Neural progenitor cell (in vitro differentiated cells): Measurements from ENCODE around the gene ABHD4. TPM values are rescaled to one million over a fixed set of nuclear protein-coding genes. Genes with fewer than 3 reads are reported as not detected.
A peak's percentile ranks its signal among the peaks of the same experiment; 100 is the strongest.
"Not testable (repeated sequence)": the region's sequence is repeated elsewhere in the genome, so short reads cannot be mapped to it uniquely, and the experiment has no call there.

ENCODE experiments used
- DNase-seq: peaks from one replicate; pipeline ENCODE4 v3.0.0-alpha.2; 2016; ENCODE audit warnings: low spot score
- H2AFZ ChIP-seq: fragments of 200-600 bp; sonication (generic); replicated peaks from 2 replicates; pipeline ENCODE4 v1.6.1; 2016; ENCODE audit warnings: antibody characterized with exemption
- H3F3A ChIP-seq: fragments of 200-600 bp; sonication (generic); 2 replicates; pipeline ENCODE4 v1.6.1; 2016; ENCODE audit warnings: antibody characterized with exemption, low read depth
- H3K27ac ChIP-seq: fragments of 200-600 bp; sonication (generic); 2 replicates; pipeline ENCODE4 v1.5.1; 2016; ENCODE audit warnings: mild to moderate bottlenecking
- H3K27me3 ChIP-seq: fragments of 200-600 bp; sonication (generic); 2 replicates; pipeline ENCODE4 v1.6.1; 2016; ENCODE audit warnings: mild to moderate bottlenecking, moderate library complexity
- H3K36me3 ChIP-seq: fragments of 200-600 bp; sonication (generic); 2 replicates; pipeline ENCODE4 v1.5.1; 2016
- H3K4me1 ChIP-seq: fragments of 200-600 bp; sonication (generic); 2 replicates; pipeline ENCODE4 v1.6.1; 2016; ENCODE audit warnings: mixed run types
- H3K4me2 ChIP-seq: fragments of 200-600 bp; sonication (generic); 2 replicates; pipeline ENCODE4 v1.6.1; 2016
- H3K4me3 ChIP-seq: fragments of 200-600 bp; sonication (generic); 2 replicates; pipeline ENCODE4 v1.5.1; 2016
- H3K79me2 ChIP-seq: fragments of 200-600 bp; sonication (generic); 2 replicates; pipeline ENCODE4 v1.6.1; 2016; ENCODE audit warnings: low read depth
- H3K9ac ChIP-seq: fragments of 200-600 bp; sonication (generic); 2 replicates; pipeline ENCODE4 v1.6.1; 2016
- H3K9me3 ChIP-seq: fragments of 200-600 bp; sonication (generic); 2 replicates; pipeline ENCODE4 v1.5.1; 2016; ENCODE audit warnings: low read depth
- H4K20me1 ChIP-seq: fragments of 200-600 bp; sonication (generic); 2 replicates; pipeline ENCODE4 v1.6.1; 2016; ENCODE audit warnings: low read depth
- H3K27ac Mint-ChIP-seq: 3 replicates; pipeline ENCODE4 v1.8.0; 2021; ENCODE audit warnings: mixed read lengths
- H3K27me3 Mint-ChIP-seq: 2 replicates; pipeline ENCODE4 v1.8.0; 2022; ENCODE audit warnings: low read depth, mild to moderate bottlenecking, inconsistent platforms, moderate library complexity, mixed read lengths; ENCODE audit not compliant: insufficient read depth
- H3K36me3 Mint-ChIP-seq: 3 replicates; pipeline ENCODE4 v1.8.0; 2021; ENCODE audit warnings: mixed read lengths
- H3K4me1 Mint-ChIP-seq: 3 replicates; pipeline ENCODE4 v1.8.0; 2021; ENCODE audit warnings: mixed read lengths
- H3K4me3 Mint-ChIP-seq: 3 replicates; pipeline ENCODE4 v1.8.0; 2021; ENCODE audit warnings: mild to moderate bottlenecking, moderate library complexity, mixed read lengths
- H3K9me3 Mint-ChIP-seq: 3 replicates; pipeline ENCODE4 v1.8.0; 2020; ENCODE audit warnings: mixed read lengths
- CTCF ChIP-seq: fragments of 200-600 bp; sonication (generic); IDR thresholded peaks from 2 replicates; pipeline ENCODE4 v1.5.1; 2017; ENCODE audit warnings: antibody characterized with exemption, mild to moderate bottlenecking
- EZH2 ChIP-seq: fragments of 200-600 bp; sonication (generic); IDR thresholded peaks from 2 replicates; pipeline ENCODE4 v1.6.1; 2017; ENCODE audit warnings: antibody characterized with exemption, mild to moderate bottlenecking, moderate library complexity
- EZH2phosphoT487 ChIP-seq: fragments of 200-600 bp; sonication (generic); IDR thresholded peaks from 2 replicates; pipeline ENCODE4 v1.6.1; 2017; ENCODE audit warnings: antibody characterized with exemption
- total RNA-seq: library from RNA; depleted of rRNA; stranded (reverse); fragments of >200 nt; gene quantifications from 2 replicates; pipeline ENCODE4 v1.2.3, GENCODE V29; 2015; ENCODE audit warnings: low replicate concordance

ABHD4 gene
- total RNA-seq, 1 donor from 2014 or later: 9.3 TPM

DNA sequence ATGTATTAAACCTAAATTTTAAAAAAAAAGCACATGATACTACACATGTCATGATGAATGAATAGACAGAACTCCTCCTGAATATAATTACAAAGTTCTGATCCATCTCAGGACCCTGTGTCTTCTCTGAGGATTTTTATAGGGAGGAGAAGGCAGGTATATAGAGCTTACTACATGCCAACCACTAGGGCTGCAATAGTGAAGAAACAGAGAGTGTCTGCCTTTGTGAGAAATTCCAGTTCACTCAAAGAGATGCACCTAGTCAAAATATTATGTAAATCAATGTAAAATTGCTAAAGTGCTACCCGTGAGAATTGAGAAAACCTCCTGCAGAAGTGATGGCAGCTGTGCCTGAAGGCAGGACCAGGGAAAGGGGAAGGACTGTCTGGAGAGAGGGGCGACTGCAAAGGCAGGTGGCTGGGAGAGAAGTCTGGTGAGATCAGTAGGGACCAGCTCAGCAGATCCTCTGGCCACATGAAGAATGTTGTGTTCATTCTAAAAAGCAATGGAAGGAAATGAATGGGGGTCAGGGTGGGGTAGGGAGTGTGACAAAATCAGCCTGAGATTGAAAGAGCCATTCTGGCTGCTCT, 15.1 kb downstream of the ABHD4 start:
- Histone ChIP-seq H2AFZ (no peak overlapping the region), H3K4me2 (no peak overlapping the region), H3K36me3 (no peaks in the 10 kb centered on the region), H3K27me3 (no peaks in the 10 kb centered on the region), H3K4me3 (no peak overlapping the region), H4K20me1 (no peaks in the 10 kb centered on the region), H3K79me2 (no peaks in the 10 kb centered on the region), H3K9me3 (no peaks in the 10 kb centered on the region), H3K9ac (no peak overlapping the region), H3K4me1 (no peaks in the 10 kb centered on the region), H3F3A (no peaks in the 10 kb centered on the region), H3K27ac (no peak overlapping the region)
- TF ChIP-seq EZH2phosphoT487 (no peak), CTCF (peak; percentile 9)
- H3K9me3 Mint-ChIP-seq: no peaks in the 10 kb centered on the region
- peak overlapping the region; percentile 14 for H3K4me3 Mint-ChIP-seq
- peaks cover 5% of the 10 kb centered on the region for H3K27me3 Mint-ChIP-seq
- H3K27ac Mint-ChIP-seq: peak overlapping the region; percentile 3
- DNase-seq: no peak
- peaks cover 14% of the 10 kb centered on the region for H3K36me3 Mint-ChIP-seq
- H3K4me1 Mint-ChIP-seq: peaks cover 14% of the 10 kb centered on the region

DNA sequence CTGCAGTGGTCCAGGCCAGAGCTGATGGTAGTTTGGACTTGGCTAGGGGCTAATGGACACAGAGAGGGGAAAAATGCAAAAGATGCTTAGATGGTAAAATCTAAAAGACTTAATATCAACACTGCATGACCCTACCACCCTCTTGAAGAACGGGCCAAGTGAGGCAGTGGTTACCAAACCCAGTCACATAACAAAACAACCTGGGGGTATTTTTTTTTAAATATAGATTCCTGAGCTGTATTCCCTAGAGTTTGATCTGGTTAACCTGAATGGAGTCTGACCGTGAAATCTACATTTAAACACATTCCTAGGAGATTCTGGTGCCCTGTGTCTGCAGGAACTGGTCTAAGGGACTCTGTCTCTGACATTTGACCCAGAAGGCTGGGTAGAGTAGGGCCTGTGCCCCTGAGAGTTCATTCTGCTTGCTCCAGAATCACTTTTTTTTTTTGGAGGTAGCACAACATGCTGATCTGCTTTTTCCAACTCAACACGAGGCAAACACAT, 15.7 kb downstream of the ABHD4 start:
- H3K4me3 Mint-ChIP-seq: no peak overlapping the region
- H3K27me3 Mint-ChIP-seq: peaks cover 5% of the 10 kb centered on the region
- TF ChIP-seq EZH2 (no peak), CTCF (no peak), EZH2phosphoT487 (no peak)
- no peak overlapping the region for H3K9ac ChIP-seq
- no peaks in the 10 kb centered on the region for H3F3A ChIP-seq
- no peaks in the 10 kb centered on the region for H3K36me3 ChIP-seq
- no peaks in the 10 kb centered on the region for H3K79me2 ChIP-seq
- H3K36me3 Mint-ChIP-seq: peaks cover 14% of the 10 kb centered on the region
- no peaks in the 10 kb centered on the region for H3K4me1 ChIP-seq
- peak overlapping the region; percentile 77 for H3K27ac Mint-ChIP-seq
- H3K4me2 ChIP-seq: no peak overlapping the region
- no peak overlapping the region for H2AFZ ChIP-seq
- H3K27ac ChIP-seq: no peak overlapping the region
- no peak for DNase-seq
- H3K27me3 ChIP-seq: no peaks in the 10 kb centered on the region
- peaks cover 14% of the 10 kb centered on the region for H3K4me1 Mint-ChIP-seq
- no peaks in the 10 kb centered on the region for H4K20me1 ChIP-seq
- no peaks in the 10 kb centered on the region for H3K9me3 ChIP-seq
- no peak overlapping the region for H3K4me3 ChIP-seq
- H3K9me3 Mint-ChIP-seq: no peaks in the 10 kb centered on the region

- no peaks in the 10 kb centered on the region for H3K9me3 Mint-ChIP-seq
- peak overlapping the region; percentile 77 for H3K27ac Mint-ChIP-seq
- no peaks in the 10 kb centered on the region for H4K20me1 ChIP-seq
- TF ChIP-seq EZH2 (no peak), CTCF (no peak), EZH2phosphoT487 (no peak)
- no peak overlapping the region for H3K27ac ChIP-seq
- H3K27me3 Mint-ChIP-seq: peaks cover 5% of the 10 kb centered on the region
- peaks cover 14% of the 10 kb centered on the region for H3K36me3 Mint-ChIP-seq
- H3K4me1 ChIP-seq: no peaks in the 10 kb centered on the region
- no peak overlapping the region for H3K4me3 Mint-ChIP-seq
- H2AFZ ChIP-seq: no peak overlapping the region
- no peaks in the 10 kb centered on the region for H3F3A ChIP-seq
- peak; percentile 8 for DNase-seq
- peaks cover 14% of the 10 kb centered on the region for H3K4me1 Mint-ChIP-seq
- H3K9ac ChIP-seq: no peak overlapping the region
- no peaks in the 10 kb centered on the region for H3K9me3 ChIP-seq
- H3K36me3 ChIP-seq: no peaks in the 10 kb centered on the region
- no peaks in the 10 kb centered on the region for H3K79me2 ChIP-seq
- H3K4me3 ChIP-seq: no peak overlapping the region
- H3K4me2 ChIP-seq: no peak overlapping the region
- H3K27me3 ChIP-seq: no peaks in the 10 kb centered on the region
Observed at GRCh38 chr14:22614240-22614799, 16.2 kb downstream of the ABHD4 start.

GRCh38 chr14:22615765-22616164, 17.7 kb downstream of the ABHD4 start:
- not testable (repeated sequence) for H3K9me3 Mint-ChIP-seq, H2AFZ ChIP-seq, H3F3A ChIP-seq, H3K27ac Mint-ChIP-seq, H3K27ac ChIP-seq, H3K36me3 ChIP-seq, H3K4me3 ChIP-seq, H3K36me3 Mint-ChIP-seq, H3K4me1 ChIP-seq, H3K4me3 Mint-ChIP-seq, H3K4me2 ChIP-seq, H3K79me2 ChIP-seq, H3K27me3 Mint-ChIP-seq, H4K20me1 ChIP-seq, DNase-seq, H3K9ac ChIP-seq, H3K9me3 ChIP-seq, H3K27me3 ChIP-seq
- H3K4me1 Mint-ChIP-seq: peaks cover 14% of the 10 kb centered on the region
